ENCODE data around the gene HCN4.

GRCh38 chr15:73380661-73381060 lies 11.9 kb upstream of the HCN4 start:
- TF ChIP-seq EZH2 (IDR thresholded peaks at IDR 0.05) (no peak), POLR2AphosphoS5 (IDR thresholded peaks at IDR 0.05; ENCODE audit: borderline replicate concordance, low read depth, low read length) (no peak)
